GM12878 (cell line): ENCODE data around the gene CD248. TPM values are rescaled to one million over a fixed set of nuclear protein-coding genes. Genes with fewer than 3 reads are reported as not detected.

Experiments
- ATF7 ChIP-seq: fragments of 450-650 bp; IDR thresholded peaks from 2 replicates; pipeline ENCODE4 v1.6.1; 2016; ENCODE audit warnings: low read depth, mild to moderate bottlenecking
- BCL11A ChIP-seq: IDR thresholded peaks from 2 replicates; pipeline ENCODE4 v1.6.1; 2011; ENCODE audit warnings: low read depth, low read length
- CBFB ChIP-seq: IDR thresholded peaks from 2 replicates; pipeline ENCODE4 v1.6.1; 2016; ENCODE audit warnings: antibody characterized with exemption, low read depth
- CBX3 ChIP-seq: fragments of 200-600 bp; sonication (generic); IDR thresholded peaks from 2 replicates; pipeline ENCODE4 v1.6.1; 2016; ENCODE audit warnings: low read depth, borderline replicate concordance
- CREM ChIP-seq: IDR thresholded peaks from 2 replicates; pipeline ENCODE4 v1.6.1; 2014; ENCODE audit warnings: antibody characterized with exemption, low read depth
- EZH2 ChIP-seq: IDR thresholded peaks from 2 replicates; pipeline ENCODE4 v1.6.1; 2012; ENCODE audit warnings: low read depth, mild to moderate bottlenecking, control low read depth, inconsistent platforms, low read length, borderline replicate concordance; ENCODE audit not compliant: control insufficient read depth
- GATAD2B ChIP-seq: fragments of 450-650 bp; conservative IDR thresholded peaks from 2 replicates; pipeline ENCODE4 v1.6.1; 2017; ENCODE audit warnings: low read depth, mild to moderate bottlenecking, moderate library complexity
- HDGF ChIP-seq: fragments of 450-650 bp; IDR thresholded peaks from 2 replicates; pipeline ENCODE4 v1.6.1; 2016; ENCODE audit warnings: antibody characterized with exemption
- IKZF1 ChIP-seq: fragments of 450-650 bp; conservative IDR thresholded peaks from 2 replicates; pipeline ENCODE4 v1.6.1; 2017; ENCODE audit warnings: antibody characterized with exemption, mild to moderate bottlenecking
- IKZF2 ChIP-seq, 2 experiments: fragments of 450-650 bp; IDR thresholded peaks; 2 replicates each; pipeline ENCODE4 v1.6.1; 2017; ENCODE audit warnings: mild to moderate bottlenecking in 2 of 2, moderate library complexity in 2 of 2
- JUND ChIP-seq: IDR thresholded peaks from 2 replicates; pipeline ENCODE4 v1.6.1; 2012; ENCODE audit warnings: low read depth, mild to moderate bottlenecking, low read length, improper control_type of control experiment, moderate library complexity
- MEF2B ChIP-seq: fragments of 450-650 bp; IDR thresholded peaks from 2 replicates; pipeline ENCODE4 v1.6.1; 2018; ENCODE audit warnings: mild to moderate bottlenecking, moderate library complexity; ENCODE audit not compliant: partially characterized antibody, poor library complexity, severe bottlenecking
- NFYB ChIP-seq: IDR thresholded peaks from 2 replicates; pipeline ENCODE4 v1.6.1; 2011; ENCODE audit warnings: low read depth, mild to moderate bottlenecking, low read length, improper control_type of control experiment, moderate library complexity; ENCODE audit not compliant: insufficient read depth
- PML ChIP-seq: IDR thresholded peaks from 2 replicates; pipeline ENCODE4 v1.6.1; 2012; ENCODE audit warnings: low read length, inconsistent platforms
- POU2F2 ChIP-seq: IDR thresholded peaks from 3 replicates; pipeline ENCODE4 v1.6.1; 2011; ENCODE audit warnings: low read depth, mild to moderate bottlenecking, low read length, borderline replicate concordance
- RB1 ChIP-seq: fragments of 450-650 bp; formaldehyde crosslinking; IDR thresholded peaks from 2 replicates; pipeline ENCODE4 v1.6.1; 2017; ENCODE audit warnings: mild to moderate bottlenecking, borderline replicate concordance
- RFX5 ChIP-seq: IDR thresholded peaks from 2 replicates; pipeline ENCODE4 v1.6.1; 2011; ENCODE audit warnings: low read depth, low read length, improper control_type of control experiment
- SMC3 ChIP-seq: IDR thresholded peaks from 2 replicates; pipeline ENCODE4 v1.6.1; 2011; ENCODE audit warnings: low read length, improper control_type of control experiment, borderline replicate concordance
- ZBED1 ChIP-seq: IDR thresholded peaks from 2 replicates; pipeline ENCODE4 v1.6.1; 2016; ENCODE audit warnings: borderline replicate concordance
- ZNF207 ChIP-seq: fragments of 450-650 bp; IDR thresholded peaks from 2 replicates; pipeline ENCODE4 v1.6.1; 2014; ENCODE audit warnings: antibody characterized with exemption, mild to moderate bottlenecking, borderline replicate concordance
- ZNF24 ChIP-seq: fragments of 450-650 bp; IDR thresholded peaks from 2 replicates; pipeline ENCODE4 v1.6.1; 2017; ENCODE audit warnings: antibody characterized with exemption, mild to moderate bottlenecking
- ZNF622 ChIP-seq: fragments of 450-650 bp; IDR thresholded peaks from 2 replicates; pipeline ENCODE4 v1.6.1; 2017; ENCODE audit warnings: mild to moderate bottlenecking, inconsistent platforms
- ZZZ3 ChIP-seq: IDR thresholded peaks from 2 replicates; pipeline ENCODE4 v1.6.1; 2011; ENCODE audit warnings: low read depth; ENCODE audit not compliant: control insufficient read depth, insufficient read length
- polyA plus RNA-seq, 11 experiments: library from polyadenylated mRNA; depleted of rRNA in 4 of 11; unstranded in 6 of 11; stranded (reverse) in 5 of 11; fragments of >200 nt; fragmentation: Nextera tagmentation in 4 of 11; fragmentation: Illumina TruSeq in 1 of 11; extraction: Ambion mirVana in 4 of 11; extraction: Trizol in 1 of 11; gene quantifications; 1 replicate in 1 of 11; 2 replicates in 10 of 11; pipeline versions ENCODE4 v1.2.1 to v1.2.3, GENCODE V29; 2011 to 2016; ENCODE audit warnings: inconsistent platforms in 2 of 11, missing spikeins in 2 of 11, low read depth in 1 of 11
- total RNA-seq, 4 experiments: library from RNA; depleted of rRNA in 3 of 4; stranded (reverse); fragments of >200 nt in 3 of 4; fragmentation: Illumina TruSeq in 1 of 4; extraction: Trizol in 1 of 4; gene quantifications; 2 replicates each; pipeline versions ENCODE4 v1.2.1 to v1.2.3, GENCODE V29; 2013 to 2021
- TF ChIP-seq, protein P1 (sequence below): fragments of 450-650 bp; conservative IDR thresholded peaks from 2 replicates; pipeline ENCODE4 v1.6.1; 2017; ENCODE audit warnings: mild to moderate bottlenecking, moderate library complexity
- TF ChIP-seq, protein P2 (sequence below): IDR thresholded peaks from 2 replicates; pipeline ENCODE4 v1.6.1; 2011; ENCODE audit warnings: mild to moderate bottlenecking, low read depth, low read length, moderate library complexity; ENCODE audit not compliant: insufficient replicate concordance
- TF ChIP-seq, protein P3 (sequence below): IDR thresholded peaks from 2 replicates; pipeline ENCODE4 v1.6.1; 2012; ENCODE audit warnings: mild to moderate bottlenecking, low read depth, low read length

Gene CD248
- total and polyA plus RNA-seq, 10 of the 15 experiments (the other 5 are each of a cell fraction or from before 2014, with no cell fraction given), result 0.10 to 0.21 (median 0.20) TPM; not detected in 7

DNA sequence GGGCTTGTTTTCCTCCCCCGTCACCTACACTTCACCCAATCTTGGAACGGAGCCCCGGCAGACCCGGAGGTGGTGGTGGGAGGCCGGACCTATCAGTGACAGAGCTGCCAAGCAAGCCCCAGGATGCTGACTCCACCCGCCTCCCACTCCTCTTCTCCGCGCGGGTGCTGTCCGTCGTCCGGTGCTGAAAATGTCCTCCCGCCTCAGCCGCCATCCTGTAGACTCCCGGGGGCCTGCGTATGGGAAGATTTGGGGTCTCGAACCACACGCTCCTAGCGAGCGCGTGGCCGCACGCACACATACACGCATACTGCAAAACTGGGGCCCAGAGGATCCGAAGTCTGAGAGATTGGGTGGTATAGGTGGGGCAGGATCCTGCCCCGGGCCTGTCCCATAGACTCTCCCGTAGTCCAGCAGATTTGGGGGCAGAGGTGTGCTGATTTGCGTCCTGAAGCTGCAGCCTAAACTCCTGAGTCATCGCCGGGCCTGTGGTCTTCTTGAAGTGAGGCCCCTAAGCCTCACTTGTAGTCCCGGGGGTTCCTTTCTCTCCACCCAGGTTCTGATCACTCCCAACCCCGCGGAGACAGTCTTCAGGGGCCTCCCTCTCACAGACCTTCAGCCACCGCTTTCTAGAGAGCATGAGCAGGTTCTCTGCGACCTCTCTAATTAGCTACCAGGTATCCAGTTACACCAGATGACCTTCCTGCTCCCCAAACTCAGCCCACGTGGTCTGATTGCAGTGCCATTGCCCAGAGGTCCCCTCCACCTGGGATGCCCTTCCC, 27.1 kb downstream of the CD248 start (continued):
- TF ChIP-seq, protein P1, sequence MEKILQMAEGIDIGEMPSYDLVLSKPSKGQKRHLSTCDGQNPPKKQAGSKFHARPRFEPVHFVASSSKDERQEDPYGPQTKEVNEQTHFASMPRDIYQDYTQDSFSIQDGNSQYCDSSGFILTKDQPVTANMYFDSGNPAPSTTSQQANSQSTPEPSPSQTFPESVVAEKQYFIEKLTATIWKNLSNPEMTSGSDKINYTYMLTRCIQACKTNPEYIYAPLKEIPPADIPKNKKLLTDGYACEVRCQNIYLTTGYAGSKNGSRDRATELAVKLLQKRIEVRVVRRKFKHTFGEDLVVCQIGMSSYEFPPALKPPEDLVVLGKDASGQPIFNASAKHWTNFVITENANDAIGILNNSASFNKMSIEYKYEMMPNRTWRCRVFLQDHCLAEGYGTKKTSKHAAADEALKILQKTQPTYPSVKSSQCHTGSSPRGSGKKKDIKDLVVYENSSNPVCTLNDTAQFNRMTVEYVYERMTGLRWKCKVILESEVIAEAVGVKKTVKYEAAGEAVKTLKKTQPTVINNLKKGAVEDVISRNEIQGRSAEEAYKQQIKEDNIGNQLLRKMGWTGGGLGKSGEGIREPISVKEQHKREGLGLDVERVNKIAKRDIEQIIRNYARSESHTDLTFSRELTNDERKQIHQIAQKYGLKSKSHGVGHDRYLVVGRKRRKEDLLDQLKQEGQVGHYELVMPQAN, result peak; percentile 97
- no peak for TF ChIP-seq PML
- peak; percentile 20; the same call in 1 of the 2 replicates for TF ChIP-seq GATAD2B
- TF ChIP-seq, protein P2, sequence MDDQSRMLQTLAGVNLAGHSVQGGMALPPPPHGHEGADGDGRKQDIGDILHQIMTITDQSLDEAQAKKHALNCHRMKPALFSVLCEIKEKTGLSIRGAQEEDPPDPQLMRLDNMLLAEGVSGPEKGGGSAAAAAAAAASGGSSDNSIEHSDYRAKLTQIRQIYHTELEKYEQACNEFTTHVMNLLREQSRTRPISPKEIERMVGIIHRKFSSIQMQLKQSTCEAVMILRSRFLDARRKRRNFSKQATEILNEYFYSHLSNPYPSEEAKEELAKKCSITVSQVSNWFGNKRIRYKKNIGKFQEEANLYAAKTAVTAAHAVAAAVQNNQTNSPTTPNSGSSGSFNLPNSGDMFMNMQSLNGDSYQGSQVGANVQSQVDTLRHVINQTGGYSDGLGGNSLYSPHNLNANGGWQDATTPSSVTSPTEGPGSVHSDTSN, result no peak
- TF ChIP-seq IKZF1, result no peak
- TF ChIP-seq IKZF2 (IDR thresholded peaks at IDR 0.05), result peak; percentile 12 to 55
- no peak for TF ChIP-seq HDGF
- TF ChIP-seq JUND, result no peak
- no peak for TF ChIP-seq ZNF24
- no peak for TF ChIP-seq EZH2
- TF ChIP-seq RFX5, result no peak
- TF ChIP-seq, protein P3, sequence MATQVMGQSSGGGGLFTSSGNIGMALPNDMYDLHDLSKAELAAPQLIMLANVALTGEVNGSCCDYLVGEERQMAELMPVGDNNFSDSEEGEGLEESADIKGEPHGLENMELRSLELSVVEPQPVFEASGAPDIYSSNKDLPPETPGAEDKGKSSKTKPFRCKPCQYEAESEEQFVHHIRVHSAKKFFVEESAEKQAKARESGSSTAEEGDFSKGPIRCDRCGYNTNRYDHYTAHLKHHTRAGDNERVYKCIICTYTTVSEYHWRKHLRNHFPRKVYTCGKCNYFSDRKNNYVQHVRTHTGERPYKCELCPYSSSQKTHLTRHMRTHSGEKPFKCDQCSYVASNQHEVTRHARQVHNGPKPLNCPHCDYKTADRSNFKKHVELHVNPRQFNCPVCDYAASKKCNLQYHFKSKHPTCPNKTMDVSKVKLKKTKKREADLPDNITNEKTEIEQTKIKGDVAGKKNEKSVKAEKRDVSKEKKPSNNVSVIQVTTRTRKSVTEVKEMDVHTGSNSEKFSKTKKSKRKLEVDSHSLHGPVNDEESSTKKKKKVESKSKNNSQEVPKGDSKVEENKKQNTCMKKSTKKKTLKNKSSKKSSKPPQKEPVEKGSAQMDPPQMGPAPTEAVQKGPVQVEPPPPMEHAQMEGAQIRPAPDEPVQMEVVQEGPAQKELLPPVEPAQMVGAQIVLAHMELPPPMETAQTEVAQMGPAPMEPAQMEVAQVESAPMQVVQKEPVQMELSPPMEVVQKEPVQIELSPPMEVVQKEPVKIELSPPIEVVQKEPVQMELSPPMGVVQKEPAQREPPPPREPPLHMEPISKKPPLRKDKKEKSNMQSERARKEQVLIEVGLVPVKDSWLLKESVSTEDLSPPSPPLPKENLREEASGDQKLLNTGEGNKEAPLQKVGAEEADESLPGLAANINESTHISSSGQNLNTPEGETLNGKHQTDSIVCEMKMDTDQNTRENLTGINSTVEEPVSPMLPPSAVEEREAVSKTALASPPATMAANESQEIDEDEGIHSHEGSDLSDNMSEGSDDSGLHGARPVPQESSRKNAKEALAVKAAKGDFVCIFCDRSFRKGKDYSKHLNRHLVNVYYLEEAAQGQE, result peak; percentile 98
- TF ChIP-seq RB1, result peak; percentile 63; the same call in 1 of the 2 replicates
- no peak for TF ChIP-seq NFYB
- peak; percentile 12 for TF ChIP-seq MEF2B
- no peak; the same call in 1 of the 2 replicates for TF ChIP-seq CREM
- TF ChIP-seq CBX3, result no peak
- TF ChIP-seq ZNF622, result no peak
- TF ChIP-seq POU2F2, result no peak
- TF ChIP-seq ZZZ3, result no peak
- TF ChIP-seq CBFB, result no peak
- TF ChIP-seq BCL11A, result no peak
- no peak for TF ChIP-seq ZBED1
- TF ChIP-seq ZNF207, result peak; percentile 78; the same call in 1 of the 2 replicates
- no peak for TF ChIP-seq SMC3
- no peak for TF ChIP-seq ATF7
